HG03103 (cell line): Measurements from ENCODE around the gene ARHGEF28.

Experiments used
- ATAC-seq: cut with Tn5 transposase; IDR thresholded peaks from one replicate; pipeline ENCODE4 v1.9.1; 2021; ENCODE audit warnings: low read depth; ENCODE audit not compliant: unreplicated experiment

The ARHGEF28 gene, protein sequence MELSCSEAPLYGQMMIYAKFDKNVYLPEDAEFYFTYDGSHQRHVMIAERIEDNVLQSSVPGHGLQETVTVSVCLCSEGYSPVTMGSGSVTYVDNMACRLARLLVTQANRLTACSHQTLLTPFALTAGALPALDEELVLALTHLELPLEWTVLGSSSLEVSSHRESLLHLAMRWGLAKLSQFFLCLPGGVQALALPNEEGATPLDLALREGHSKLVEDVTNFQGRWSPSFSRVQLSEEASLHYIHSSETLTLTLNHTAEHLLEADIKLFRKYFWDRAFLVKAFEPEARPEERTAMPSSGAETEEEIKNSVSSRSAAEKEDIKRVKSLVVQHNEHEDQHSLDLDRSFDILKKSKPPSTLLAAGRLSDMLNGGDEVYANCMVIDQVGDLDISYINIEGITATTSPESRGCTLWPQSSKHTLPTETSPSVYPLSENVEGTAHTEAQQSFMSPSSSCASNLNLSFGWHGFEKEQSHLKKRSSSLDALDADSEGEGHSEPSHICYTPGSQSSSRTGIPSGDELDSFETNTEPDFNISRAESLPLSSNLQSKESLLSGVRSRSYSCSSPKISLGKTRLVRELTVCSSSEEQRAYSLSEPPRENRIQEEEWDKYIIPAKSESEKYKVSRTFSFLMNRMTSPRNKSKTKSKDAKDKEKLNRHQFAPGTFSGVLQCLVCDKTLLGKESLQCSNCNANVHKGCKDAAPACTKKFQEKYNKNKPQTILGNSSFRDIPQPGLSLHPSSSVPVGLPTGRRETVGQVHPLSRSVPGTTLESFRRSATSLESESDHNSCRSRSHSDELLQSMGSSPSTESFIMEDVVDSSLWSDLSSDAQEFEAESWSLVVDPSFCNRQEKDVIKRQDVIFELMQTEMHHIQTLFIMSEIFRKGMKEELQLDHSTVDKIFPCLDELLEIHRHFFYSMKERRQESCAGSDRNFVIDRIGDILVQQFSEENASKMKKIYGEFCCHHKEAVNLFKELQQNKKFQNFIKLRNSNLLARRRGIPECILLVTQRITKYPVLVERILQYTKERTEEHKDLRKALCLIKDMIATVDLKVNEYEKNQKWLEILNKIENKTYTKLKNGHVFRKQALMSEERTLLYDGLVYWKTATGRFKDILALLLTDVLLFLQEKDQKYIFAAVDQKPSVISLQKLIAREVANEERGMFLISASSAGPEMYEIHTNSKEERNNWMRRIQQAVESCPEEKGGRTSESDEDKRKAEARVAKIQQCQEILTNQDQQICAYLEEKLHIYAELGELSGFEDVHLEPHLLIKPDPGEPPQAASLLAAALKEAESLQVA (N-terminal part only)

DNA sequence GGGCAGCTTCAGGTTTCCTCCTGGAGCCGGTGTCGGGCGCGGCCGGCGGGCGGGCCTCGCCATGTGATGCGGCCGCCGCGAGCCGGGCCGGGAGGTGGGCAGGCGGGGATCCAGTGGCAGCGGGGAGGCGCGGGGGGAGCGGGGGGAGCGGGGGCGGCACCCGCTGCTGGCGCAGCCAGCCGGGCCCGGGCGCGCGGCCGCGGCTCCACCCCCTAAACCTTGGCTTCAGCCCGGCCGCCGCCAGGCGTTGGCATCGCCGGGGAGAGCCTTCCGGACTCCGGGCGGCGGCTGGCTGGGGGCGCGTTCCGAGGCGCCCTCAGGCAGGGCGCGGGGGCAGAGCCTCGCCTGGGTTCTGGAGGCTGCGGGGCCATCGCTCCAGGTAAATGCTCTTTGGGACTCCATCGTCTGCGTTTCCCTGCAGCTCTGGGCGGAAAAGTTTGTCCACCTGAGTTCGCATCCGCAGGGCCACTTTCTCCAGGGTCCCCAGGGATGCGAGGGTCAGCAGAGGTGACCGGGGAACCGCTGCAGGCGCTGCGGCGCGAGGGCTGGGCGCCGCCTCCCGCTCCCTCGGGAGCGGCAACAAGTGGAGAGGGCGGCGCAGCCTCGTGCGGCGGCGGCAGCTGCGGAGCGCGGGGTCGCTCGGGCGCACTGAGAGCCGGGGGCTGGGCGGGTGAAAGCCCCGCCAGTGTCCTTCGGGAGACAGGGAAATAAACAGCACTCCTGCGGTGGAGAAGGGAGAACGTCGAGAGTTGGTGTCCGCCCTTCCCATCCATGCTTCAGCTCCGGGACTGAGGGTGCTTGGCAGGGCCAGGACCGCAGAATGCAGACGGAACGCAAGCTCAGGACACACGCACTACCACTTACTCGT, at the start of gene ARHGEF28:
Gene ARHGEF28, plus strand, starts transcription at position 253 of the 868 bp plus-strand sequence. CDS start 58,656 bp downstream, outside the sequence.
- ATAC-seq: no peak

DNA sequence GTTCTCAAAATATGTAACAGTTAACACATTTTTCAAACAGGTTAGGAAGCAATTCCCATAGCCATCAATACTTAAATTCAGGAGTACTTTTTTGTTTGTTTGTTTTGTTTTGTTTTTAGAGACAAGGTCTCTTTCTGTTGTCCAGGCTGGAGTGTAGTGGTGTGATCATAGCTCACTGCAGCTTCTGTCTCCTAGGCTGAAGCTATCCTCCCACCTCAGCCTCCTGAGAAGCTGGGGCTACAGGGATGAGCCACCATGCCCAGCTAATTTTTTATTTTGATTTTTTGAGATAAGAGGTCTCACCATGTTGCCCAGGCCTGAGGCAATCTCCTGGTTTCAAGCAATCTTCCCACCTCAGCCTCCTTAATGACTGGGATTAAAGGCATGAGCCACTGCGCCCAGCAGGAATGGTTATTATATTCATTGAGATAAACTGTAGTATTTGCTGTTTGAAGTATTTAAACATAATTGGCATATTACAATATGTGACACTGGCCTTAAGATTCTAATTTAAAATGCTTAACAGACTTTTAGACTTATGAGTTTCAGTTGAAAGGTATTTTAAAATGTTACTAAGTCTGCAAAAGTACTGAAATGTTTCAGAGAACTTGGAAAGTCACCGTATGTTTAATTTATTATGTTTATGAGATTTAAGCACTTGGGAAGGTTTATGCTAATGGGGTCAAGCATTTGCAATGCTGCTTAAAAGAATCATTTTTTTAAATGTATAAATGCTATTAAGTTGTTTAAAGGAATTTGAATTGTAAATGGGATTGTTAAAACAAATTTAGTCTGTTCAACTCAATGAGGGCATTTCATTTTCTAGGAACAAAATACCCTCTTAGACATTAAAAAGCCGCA, 43.5 kb upstream of the ARHGEF28 start:
- ATAC-seq: no peak

DNA sequence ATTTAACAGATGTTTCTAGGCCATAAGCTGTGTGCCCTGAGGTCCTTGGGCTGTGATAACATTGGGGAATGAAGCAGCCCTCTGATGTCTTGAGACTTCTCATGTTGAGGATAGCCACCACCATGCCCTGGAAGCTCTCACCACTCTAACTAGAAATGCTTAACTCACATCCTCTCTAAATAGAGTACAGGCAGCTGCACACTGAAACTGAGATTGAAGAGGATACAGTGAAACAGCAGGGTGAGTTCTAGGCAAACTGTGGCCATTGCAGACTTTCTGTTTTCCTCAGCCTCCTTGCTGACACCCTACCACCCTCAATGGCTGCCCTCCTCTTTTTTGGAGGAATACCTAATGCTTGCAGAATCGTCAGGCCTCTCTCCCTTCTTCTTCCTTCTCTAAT, 38.1 kb upstream of the ARHGEF28 start:
- peak; percentile 54 for ATAC-seq

DNA sequence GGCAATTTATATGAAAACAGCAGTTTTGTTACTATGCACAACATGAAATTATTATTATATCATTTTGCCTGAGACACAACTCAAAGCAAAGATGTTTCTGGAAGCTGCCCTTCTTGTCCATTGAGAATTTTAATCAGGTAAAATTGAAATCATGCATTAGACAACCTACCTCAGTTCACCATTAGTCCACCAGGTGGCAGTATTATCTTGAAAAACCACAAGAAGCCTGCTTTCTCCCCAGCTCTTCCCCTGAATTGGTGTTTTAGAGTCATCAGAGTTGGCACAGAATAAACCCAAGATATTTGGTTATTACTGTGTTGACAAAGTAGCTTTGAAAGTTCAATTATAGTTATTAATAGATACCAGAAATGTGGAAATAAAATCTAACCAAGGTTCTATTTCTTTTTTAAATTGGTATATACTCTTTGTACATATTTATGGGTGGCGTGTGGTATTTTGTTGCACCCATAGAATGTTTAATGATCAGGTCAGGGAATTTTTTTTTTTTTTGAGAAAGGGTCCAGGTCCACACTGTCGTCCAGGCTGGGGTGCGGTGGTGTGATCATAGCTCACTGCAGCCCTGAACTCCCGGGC, 34.8 kb upstream of the ARHGEF28 start:
- ATAC-seq: no peak

DNA sequence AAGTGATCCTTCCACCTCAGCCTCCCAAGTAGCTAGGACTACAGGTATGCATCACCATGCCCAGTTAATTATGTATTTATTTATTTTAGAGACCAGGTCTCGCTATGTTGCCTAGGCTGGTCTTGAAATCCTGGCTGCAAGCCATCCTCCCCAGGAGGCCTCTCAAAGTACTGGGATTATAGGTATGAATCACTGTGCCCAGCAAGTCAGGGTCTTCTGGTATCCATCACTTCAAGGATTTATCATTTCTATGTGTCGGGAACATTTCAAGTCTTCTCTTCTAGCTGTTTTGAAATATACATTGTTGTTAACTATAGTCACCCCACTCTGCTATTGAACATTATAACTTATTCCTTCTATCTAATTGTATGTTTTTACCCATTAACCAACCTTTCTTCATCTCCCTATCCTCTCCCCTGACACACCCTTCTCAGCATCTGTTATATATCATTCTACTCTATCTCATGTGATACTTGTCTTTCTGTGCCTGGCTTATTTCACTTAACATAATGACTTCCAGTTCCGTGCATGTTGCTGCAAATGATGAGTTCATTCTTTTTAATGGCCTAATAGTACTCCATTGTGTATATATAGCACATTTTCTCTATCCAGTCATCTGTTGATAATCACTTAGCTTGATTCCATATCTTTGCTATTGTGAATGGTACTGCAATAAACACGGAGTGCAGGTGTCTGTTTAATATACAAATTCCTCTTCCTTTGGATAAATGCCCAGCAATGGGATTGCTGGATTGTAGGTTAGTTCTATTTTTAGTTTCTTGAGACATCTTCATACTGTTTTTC, 34.1 kb upstream of the ARHGEF28 start:
- no peak for ATAC-seq

DNA sequence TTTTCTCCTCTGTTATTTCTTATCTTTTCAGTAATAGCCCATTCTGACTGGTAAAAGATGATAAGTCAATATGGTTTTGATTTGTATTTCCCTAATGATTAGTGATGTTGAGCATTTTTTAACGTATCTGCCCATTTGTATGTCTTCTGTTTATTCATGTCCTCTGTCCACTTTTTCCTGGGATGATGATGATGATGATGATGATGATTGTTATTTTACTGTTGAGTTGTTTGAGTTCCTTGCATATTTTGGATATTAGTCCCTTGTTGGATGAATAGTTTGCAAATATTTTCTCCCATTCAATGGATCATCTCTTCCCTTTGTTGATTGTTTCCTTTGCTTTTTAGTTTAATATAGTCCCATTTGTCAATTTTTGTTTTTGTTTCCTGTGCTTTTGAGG, 33.4 kb upstream of the ARHGEF28 start:
- ATAC-seq: no peak

DNA sequence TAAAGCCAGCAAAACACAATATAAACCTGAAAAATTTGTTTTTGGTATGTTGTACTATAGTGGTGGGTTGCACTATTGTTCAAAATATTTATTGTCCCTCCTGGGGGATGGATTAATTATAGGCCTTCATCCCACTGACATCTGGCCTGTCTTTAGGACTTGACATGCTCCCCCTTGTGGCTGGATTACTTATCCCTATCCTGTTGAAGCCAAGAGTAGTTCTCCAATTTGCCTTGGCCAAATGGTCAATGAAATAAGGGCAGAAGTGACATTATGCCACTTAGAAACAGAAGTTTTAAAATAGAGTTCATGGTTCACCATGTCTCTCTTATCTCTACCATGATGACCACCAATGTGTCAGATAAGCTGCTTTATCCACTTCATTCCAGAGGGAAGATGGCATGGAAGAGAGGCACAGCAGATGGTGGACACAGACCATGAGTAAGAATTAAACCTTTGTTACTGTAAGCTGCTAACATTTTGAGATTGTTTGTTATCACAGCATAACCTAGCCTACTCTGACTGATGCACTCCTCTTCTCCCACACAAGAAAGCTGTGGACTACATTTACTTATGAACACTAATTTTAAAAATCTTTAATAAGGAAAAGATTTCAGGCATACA, 29.2 kb upstream of the ARHGEF28 start:
- no peak for ATAC-seq

DNA sequence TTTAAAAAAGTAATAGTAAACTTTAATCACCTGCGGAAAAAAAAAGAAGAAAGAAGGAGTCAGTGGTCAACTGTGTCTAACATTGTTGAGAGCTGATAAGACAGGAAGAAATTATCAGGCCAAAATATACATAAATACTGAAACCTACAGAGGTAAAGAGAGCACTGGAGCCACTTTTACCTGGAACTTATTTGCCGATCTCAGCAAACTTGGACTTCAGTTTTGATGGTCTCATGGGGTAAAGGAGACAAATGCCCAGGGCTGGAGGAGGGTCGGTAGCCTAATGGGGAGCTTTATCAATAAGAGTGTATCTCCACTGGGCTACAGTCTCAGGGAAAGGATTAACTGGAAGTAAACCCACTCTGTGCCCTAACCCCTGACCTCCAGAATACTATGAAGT, 26.6 kb upstream of the ARHGEF28 start:
- no peak for ATAC-seq

DNA sequence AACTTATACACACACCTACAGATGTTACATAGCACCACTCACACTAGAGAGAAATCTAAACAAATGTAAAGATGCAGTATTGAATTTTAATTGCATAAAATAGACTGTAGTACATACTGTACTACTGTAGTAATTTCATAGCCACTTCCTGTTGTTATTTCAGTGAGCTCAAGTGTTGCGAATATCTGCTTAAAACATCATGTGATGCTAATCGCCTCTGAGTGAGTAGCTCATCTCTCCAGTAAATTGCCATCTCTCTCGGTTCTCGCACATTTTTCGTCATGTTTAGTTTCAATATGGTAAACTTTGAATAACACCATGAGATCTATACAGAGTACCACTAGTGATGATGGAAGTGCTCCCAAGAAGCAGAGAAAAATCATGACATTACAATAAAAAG, 22.0 kb upstream of the ARHGEF28 start:
- ATAC-seq: no peak

DNA sequence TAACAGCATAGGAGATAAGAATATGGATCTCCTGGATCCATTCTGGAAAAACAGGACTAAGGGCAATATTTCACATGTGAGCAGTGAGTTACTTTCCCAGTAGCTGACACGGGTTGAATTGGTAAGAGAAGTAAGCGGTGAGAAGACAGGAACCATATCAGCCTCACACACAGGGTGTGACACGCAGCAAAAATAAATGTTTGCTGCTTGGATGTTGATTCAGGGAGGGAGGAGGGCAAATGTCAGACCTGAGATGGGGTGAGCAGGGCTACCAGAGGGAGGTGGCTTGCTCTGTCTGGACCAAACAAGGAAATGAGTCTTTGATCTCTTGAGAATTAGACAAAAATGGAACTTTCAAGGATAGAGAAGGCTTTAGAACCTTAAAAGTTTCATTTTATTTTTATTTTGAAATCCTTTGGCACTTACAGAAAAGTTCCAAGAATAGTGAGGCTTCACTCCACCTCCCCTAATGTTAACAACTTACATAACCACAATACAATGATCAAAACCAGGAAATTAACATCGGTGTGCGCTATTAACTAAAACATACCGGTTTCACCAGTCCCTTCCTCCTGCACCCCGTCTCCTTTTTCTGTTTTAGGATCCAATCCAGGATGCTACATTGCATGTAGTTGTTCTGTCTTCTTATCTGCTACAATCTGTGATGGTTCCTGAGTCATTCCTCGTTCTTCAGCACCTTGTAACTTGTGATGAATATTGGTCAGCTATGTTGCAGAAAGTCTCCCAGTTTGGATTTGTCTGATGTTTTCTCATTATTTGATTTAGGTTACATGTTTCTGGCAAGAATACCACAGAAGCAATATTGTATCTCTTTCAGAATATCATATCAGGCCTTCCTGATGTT, 20.5 kb upstream of the ARHGEF28 start:
- ATAC-seq: no peak

DNA sequence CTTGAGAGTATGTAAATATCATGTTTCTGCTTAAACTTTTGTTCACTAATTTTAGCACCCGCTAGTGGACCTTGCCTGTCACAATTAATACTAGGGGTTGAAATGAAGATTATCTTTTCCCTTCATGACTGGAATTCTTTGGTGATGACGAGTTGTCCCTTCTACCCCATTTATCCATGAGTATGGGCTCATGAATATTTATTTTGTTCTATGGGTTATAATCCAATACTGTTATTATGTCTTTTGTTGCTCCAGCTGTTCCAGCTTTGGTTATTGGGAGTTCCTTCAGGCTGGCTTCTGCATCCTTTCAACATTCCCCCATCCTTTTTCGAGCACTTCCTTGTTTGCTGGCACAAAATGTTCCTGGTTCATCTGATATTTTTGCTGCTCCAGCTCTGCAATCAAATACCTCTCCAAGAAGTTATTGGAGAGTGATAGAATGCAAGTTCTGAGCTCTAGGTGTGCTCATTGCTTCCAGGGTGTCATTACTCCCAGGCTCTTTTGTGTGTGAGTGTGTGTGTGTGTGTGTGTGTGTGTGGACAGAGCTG, 19.7 kb upstream of the ARHGEF28 start:
- ATAC-seq: no peak

DNA sequence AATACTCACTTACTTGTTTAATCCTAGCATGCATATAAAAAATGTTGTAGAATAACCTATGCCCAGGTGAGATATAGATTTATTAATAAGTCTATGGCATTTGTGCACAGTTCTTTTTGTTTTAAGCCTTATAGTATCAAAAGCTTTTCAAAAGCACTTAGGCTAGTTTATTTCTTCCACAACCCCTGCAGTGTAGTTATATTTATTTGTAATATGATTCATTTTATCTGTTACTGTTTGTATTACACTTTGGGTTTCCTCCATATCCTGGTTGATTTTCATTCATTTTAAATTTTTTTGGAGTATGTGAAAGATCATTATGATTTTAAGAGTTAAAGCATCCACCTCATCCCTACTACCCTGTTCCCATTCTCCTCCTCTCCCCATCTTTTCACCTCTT, 18.8 kb upstream of the ARHGEF28 start:
- no peak for ATAC-seq

DNA sequence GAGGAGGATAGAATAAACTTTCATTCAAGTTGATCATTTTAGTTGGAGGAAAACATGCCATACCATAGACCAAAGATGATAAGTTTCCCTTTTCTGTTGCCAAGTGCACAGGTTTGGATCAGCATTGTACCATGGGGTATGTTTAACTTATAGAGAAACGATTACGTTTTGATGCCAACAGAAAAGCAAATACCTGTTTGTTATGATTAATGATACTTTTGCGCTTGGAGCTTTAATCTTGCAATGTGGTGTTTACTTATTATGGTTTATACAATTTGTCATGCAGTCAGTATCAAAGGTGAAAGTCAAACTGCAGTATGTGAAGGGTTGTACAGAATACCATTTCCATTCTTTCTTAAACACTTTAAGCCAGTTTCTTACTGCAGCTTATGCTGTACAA, 13.2 kb upstream of the ARHGEF28 start:
- ATAC-seq: no peak

DNA sequence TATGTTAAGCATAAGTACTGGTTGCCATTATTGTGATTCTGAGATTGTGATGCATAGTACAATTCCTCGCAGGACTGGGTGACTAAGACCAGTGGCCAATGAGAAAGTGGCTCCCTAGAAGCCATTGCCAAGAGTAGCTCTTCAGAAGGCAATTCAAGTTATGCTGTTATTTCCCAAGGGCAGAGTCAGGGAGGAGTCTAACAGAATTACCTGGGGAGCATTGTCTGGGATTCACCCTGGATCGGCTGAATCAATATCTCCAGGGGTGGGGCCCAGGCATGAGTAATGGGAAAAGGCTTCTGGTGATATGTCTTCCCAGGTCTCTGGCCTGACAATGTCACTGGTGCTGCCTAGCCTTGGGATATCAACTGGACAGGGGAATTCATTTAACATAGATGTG, 10.9 kb upstream of the ARHGEF28 start:
- no peak for ATAC-seq

DNA sequence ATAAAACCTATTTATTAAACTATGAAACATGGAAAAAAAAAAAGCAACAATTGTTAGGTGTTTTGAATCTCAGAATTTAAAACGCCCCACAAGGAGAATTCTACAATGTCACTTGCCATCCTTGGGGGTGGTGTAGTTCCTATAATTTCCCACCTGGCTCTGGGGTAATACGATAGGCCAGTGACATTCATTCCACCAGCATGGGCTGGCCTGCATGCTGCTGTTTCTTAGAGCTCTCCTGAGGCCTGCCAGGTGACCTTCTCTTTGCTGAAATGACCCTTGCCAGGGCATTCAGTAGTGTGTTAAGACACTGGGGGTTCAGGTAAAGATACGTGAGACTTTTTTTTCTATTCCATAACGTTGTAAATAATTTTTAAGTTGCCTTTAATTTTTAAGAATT, 10.0 kb upstream of the ARHGEF28 start:
- ATAC-seq: no peak
